Left lung (tissue), 14 donors: ENCODE results near the gene KAZALD1. TPM values are rescaled to one million over a fixed set of nuclear protein-coding genes. Genes with fewer than 3 reads are reported as not detected.
A peak's percentile ranks its signal among the peaks of the same experiment; 100 is the strongest.

Source experiments
- ATAC-seq: fragments of 200-7000 bp; cut with Tn5 transposase; one replicate; pipeline ENCODE4 v1.9.1; 2020; ENCODE audit warnings: moderate library complexity
- DNase-seq, 4 donors: peaks; one replicate each; pipeline ENCODE4 v3.0.0-alpha.2; 2013 to 2020
- H3K27ac ChIP-seq, 2 donors: fragments of 200-600 bp; sonication (generic) in 1 of 2; one replicate each; pipeline versions ENCODE4 v1.5.0 to v1.8.0; 2020 to 2021
- H3K27me3 ChIP-seq, 2 donors: fragments of 200-600 bp; sonication (generic) in 1 of 2; one replicate each; pipeline versions ENCODE4 v1.5.0 to v1.8.0; 2020 to 2021
- H3K36me3 ChIP-seq, 2 donors: fragments of 200-600 bp; sonication (generic) in 1 of 2; one replicate each; pipeline versions ENCODE4 v1.5.0 to v1.8.0; 2020 to 2021
- H3K4me1 ChIP-seq, 2 donors: fragments of 200-600 bp; one replicate each; pipeline ENCODE4 v1.8.0; 2021
- H3K4me3 ChIP-seq, 2 donors: fragments of 200-600 bp; sonication (generic) in 1 of 2; one replicate each; pipeline versions ENCODE4 v1.5.0 to v1.8.0; 2020 to 2021; ENCODE audit warnings: mild to moderate bottlenecking in 1 of 2
- H3K9me3 ChIP-seq, 2 donors: fragments of 200-600 bp; sonication (generic) in 1 of 2; one replicate each; pipeline versions ENCODE4 v1.5.0 to v1.8.0; 2020 to 2021
- CTCF ChIP-seq, 2 donors: fragments of 200-600 bp; sonication (generic) in 1 of 2; IDR thresholded peaks; one replicate each; pipeline versions ENCODE4 v1.5.0 to v1.8.0; 2021; ENCODE audit warnings: antibody characterized with exemption in 2 of 2
- intact Hi-C, 2 donors: fragments of 100-400 bp; cut with DNase I; formaldehyde crosslinking; loops; one replicate each; pipeline versions ENCODE4 v1.11.2 to v1.14.2; 2022
- long read RNA-seq, 12 donors: library from polyadenylated mRNA in 2 of 12; unstranded in 2 of 12; transcript quantifications; one replicate each; pipeline ENCODE4 v2.0.0 and lab custom pipeline, GENCODE V29; 2019 to 2026
- polyA plus RNA-seq, 6 donors: library from polyadenylated mRNA; unstranded; fragments of 120-200 nt; gene quantifications; one replicate each; pipeline ENCODE4 v1.2.1, GENCODE V29; 2013; ENCODE audit not compliant: insufficient read length in 6 of 6
- total RNA-seq, 2 donors: library from RNA; stranded (reverse); fragmentation: NEBNext Ultra II Directional; extraction: Animal tissue kit (Norgen Biotek cat#: 25700); gene quantifications; one replicate each; pipeline ENCODE4 v1.2.1, GENCODE V29; 2021
- donor health status: DM: no; HTN: yes; CAD: no.
- donor health status: DM: no; HTN: no; CAD: no.

The KAZALD1 gene, protein sequence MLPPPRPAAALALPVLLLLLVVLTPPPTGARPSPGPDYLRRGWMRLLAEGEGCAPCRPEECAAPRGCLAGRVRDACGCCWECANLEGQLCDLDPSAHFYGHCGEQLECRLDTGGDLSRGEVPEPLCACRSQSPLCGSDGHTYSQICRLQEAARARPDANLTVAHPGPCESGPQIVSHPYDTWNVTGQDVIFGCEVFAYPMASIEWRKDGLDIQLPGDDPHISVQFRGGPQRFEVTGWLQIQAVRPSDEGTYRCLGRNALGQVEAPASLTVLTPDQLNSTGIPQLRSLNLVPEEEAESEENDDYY
- total RNA-seq (10 to 100 TPM in 1 of 2 donors, 1 to 10 TPM in 1; 7.1 to 12.0 TPM), polyA plus RNA-seq (10 to 100 TPM in 5 of 6 donors, 1 to 10 TPM in 1; 9.3 to 17.0 (median 14.2) TPM)
- long read RNA-seq, donor 1, partial matches to known transcripts, result 0 of 3 reads
- long read RNA-seq, donor 1, other reads (novel, unspliced or antisense), result 0 of 3 reads
- long read RNA-seq, donor 2, partial matches to known transcripts, result 0 of 7 reads
- long read RNA-seq, donor 2, other reads (novel, unspliced or antisense), result 0 of 7 reads
- long read RNA-seq, donor 3, partial matches to known transcripts, result 0 of 4 reads
- long read RNA-seq, donor 3, other reads (novel, unspliced or antisense), result 0 of 4 reads
- long read RNA-seq, donor 4, partial matches to known transcripts, result 0 of 5 reads
- long read RNA-seq, donor 4, other reads (novel, unspliced or antisense), result 1 of 5 reads
- long read RNA-seq, donor 5, partial matches to known transcripts, result 0 of 6 reads
- long read RNA-seq, donor 5, other reads (novel, unspliced or antisense), result 0 of 6 reads
- long read RNA-seq, donor 6, partial matches to known transcripts, result 0 of 6 reads
- long read RNA-seq, donor 6, other reads (novel, unspliced or antisense), result 0 of 6 reads
- long read RNA-seq, donor 7, partial matches to known transcripts, result 0 of 1 reads
- long read RNA-seq, donor 7, other reads (novel, unspliced or antisense), result 0 of 1 reads
- long read RNA-seq, donor 8, partial matches to known transcripts, result 0 of 6 reads
- long read RNA-seq, donor 8, other reads (novel, unspliced or antisense), result 0 of 6 reads
- long read RNA-seq, donor 9, result 0 reads
- long read RNA-seq, donor 10, partial matches to known transcripts, result 2 of 5 reads
- long read RNA-seq, donor 10, other reads (novel, unspliced or antisense), result 1 of 5 reads
- long read RNA-seq, donor 11, partial matches to known transcripts, result 0 of 1 reads
- long read RNA-seq, donor 11, other reads (novel, unspliced or antisense), result 0 of 1 reads
- long read RNA-seq, donor 12, partial matches to known transcripts, result 0 of 8 reads
- long read RNA-seq, donor 12, other reads (novel, unspliced or antisense), result 0 of 8 reads

DNA sequence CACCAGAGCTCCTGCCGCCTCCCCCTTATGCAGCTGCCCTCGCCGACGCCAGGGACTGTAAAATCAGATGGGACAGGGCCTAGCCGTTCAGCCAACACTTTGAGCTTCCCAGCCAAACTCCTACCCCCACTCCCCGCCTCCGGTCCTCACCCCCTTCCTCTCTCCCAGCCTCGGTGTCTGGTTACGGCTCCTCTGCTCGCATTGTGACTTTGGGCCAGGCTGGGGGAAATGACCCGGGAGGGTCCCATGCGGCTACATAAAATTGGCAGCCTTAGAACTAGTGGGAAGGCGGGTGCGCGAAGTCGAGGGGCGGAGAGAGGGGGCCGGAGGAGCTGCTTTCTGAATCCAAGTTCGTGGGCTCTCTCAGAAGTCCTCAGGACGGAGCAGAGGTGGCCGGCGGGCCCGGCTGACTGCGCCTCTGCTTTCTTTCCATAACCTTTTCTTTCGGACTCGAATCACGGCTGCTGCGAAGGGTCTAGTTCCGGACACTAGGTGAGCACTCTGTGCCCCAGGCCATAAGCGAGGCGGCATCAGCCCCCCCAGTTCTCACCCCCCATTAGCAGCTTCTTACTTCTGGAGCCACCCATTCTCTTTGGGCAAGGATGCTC lies at the start of gene KAZALD1:
Gene KAZALD1 (plus strand): TSS at position 366 of the 608 bp plus-strand sequence. CDS start 604 bp downstream, outside the sequence.
- H3K27ac ChIP-seq, result peak within 1 kb of the TSS; percentile 93 to 98
- DNase-seq (peak in 3 of 4 donors; percentile 63 to 94 (median 87)), ATAC-seq (peak; percentile 16)
- H3K27me3 ChIP-seq, result peaks cover 0 to 58% of the 10 kb centered on the region in 2 donors
- intact Hi-C loops, result no loop called here
- TF ChIP-seq CTCF (IDR thresholded peaks at IDR 0.05), result no peak
- no peaks in the 10 kb centered on the region for H3K9me3 ChIP-seq
- H3K36me3 ChIP-seq, result no peaks in the 10 kb centered on the region
- H3K4me1 ChIP-seq, result peaks cover 28 to 62% of the 10 kb centered on the region in 2 donors
- peak within 1 kb of the TSS; percentile 59 to 77 for H3K4me3 ChIP-seq

DNA sequence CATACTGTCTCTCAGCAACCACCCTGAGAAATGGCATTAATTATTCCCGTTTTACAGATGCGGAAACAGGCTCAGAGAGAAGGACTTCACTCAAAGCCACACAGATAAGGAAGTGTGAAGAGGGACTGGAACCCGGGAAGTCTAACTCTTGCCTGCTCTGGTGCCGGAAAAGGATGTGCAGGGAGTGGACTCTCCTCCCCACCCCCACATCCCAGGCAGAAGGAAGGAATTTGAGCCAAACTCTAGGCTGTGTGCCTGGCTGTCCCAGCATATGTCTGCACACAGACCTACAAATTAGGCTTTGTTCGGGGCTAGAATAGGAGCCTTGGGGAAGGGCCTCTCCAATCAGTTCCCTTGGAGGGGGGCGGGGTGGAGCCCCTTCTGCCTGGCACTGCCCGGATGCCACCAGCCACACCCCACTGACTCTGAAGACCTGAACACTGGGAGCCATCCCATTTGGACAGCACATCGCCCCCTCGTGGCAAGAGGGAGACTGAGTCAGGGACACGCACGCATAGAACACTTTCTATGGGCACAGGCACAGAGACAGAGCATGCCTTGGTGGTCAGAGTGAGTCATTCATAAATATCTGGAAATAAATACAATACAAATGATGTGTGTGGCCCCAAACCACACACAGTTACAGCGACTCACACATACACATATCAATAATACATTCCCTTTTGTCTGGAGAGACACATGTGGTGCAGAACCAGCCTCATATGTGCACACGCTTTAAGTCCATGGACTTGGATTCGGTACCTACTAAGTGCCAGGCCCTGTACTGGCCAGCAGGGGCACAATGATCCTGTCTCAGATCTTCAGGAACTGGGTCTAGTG lies 49.0 kb upstream of the KAZALD1 start:
- Histone ChIP-seq H3K27me3 (peaks cover 0 to 18% of the 10 kb centered on the region in 2 donors), H3K36me3 (no peaks in the 10 kb centered on the region), H3K27ac (peak overlapping the region; percentile 26 to 62), H3K4me3 (no peak overlapping the region), H3K4me1 (peaks cover 4 to 30% of the 10 kb centered on the region in 2 donors), H3K9me3 (no peaks in the 10 kb centered on the region)
- ATAC-seq (peak; percentile 92), DNase-seq (peak; percentile 79 to 91 (median 89))
- intact Hi-C loops, result no loop called here
- TF ChIP-seq CTCF (IDR thresholded peaks at IDR 0.05), result peak; percentile 89 to 91

- H3K27ac ChIP-seq, result no peak overlapping the region
- intact Hi-C loops, result no loop called here
- ATAC-seq, result no peak
- H3K4me1 ChIP-seq, result peaks cover 4 to 30% of the 10 kb centered on the region in 2 donors
- TF ChIP-seq CTCF (IDR thresholded peaks at IDR 0.05), result no peak
- no peak overlapping the region for H3K4me3 ChIP-seq
- H3K36me3 ChIP-seq, result no peaks in the 10 kb centered on the region
- no peaks in the 10 kb centered on the region for H3K9me3 ChIP-seq
- no peak for DNase-seq
- H3K27me3 ChIP-seq, result peaks cover 0 to 24% of the 10 kb centered on the region in 2 donors
These were observed 48.4 kb upstream of the KAZALD1 start for GRCh38 chr10:101013365-101013825.
